Measurements from ENCODE around the gene LNX1.

DNA sequence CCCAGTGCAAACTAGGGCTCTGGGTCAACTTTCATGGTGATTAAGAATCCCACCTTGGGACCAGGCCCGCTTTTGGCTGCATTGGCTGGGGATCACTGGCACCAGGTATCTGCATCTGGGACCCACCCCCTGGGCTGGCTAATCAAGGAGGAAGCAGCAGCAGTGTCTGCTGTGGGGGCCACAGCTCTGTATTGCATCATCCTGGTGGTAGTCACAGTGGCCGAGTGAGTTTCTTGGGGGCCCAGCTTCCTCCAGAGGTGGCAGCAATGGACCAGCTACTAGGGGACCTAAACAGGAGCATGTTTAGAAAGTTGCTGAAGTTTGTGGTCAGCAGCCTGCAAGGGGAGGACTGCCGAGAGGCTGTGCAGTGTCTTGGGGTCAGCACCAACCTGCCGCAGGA, 15.7 kb downstream of the LNX1 start:
- TF ChIP-seq SIN3A (conservative IDR thresholded peaks at IDR 0.05 in 1 of 2, IDR thresholded peaks at IDR 0.05 in 1 of 2; ENCODE audit: low read depth in 1 of 2, low read length in 2 of 2), result no peak
- TF ChIP-seq, protein P1, sequence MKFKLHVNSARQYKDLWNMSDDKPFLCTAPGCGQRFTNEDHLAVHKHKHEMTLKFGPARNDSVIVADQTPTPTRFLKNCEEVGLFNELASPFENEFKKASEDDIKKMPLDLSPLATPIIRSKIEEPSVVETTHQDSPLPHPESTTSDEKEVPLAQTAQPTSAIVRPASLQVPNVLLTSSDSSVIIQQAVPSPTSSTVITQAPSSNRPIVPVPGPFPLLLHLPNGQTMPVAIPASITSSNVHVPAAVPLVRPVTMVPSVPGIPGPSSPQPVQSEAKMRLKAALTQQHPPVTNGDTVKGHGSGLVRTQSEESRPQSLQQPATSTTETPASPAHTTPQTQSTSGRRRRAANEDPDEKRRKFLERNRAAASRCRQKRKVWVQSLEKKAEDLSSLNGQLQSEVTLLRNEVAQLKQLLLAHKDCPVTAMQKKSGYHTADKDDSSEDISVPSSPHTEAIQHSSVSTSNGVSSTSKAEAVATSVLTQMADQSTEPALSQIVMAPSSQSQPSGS (IDR thresholded peaks at IDR 0.05; ENCODE audit: low read length), result no peak
- TF ChIP-seq CREB1 (IDR thresholded peaks at IDR 0.05), result no peak
- TF ChIP-seq, protein P2, sequence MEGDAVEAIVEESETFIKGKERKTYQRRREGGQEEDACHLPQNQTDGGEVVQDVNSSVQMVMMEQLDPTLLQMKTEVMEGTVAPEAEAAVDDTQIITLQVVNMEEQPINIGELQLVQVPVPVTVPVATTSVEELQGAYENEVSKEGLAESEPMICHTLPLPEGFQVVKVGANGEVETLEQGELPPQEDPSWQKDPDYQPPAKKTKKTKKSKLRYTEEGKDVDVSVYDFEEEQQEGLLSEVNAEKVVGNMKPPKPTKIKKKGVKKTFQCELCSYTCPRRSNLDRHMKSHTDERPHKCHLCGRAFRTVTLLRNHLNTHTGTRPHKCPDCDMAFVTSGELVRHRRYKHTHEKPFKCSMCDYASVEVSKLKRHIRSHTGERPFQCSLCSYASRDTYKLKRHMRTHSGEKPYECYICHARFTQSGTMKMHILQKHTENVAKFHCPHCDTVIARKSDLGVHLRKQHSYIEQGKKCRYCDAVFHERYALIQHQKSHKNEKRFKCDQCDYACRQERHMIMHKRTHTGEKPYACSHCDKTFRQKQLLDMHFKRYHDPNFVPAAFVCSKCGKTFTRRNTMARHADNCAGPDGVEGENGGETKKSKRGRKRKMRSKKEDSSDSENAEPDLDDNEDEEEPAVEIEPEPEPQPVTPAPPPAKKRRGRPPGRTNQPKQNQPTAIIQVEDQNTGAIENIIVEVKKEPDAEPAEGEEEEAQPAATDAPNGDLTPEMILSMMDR (IDR thresholded peaks at IDR 0.05; ENCODE audit: control extremely low read depth in 1 of 3, insufficient read depth in 1 of 3, low read depth in 1 of 3, low read length in 3 of 3), result no peak
- TF ChIP-seq MAFK (IDR thresholded peaks at IDR 0.05; ENCODE audit: low read depth, low read length), result no peak
- TF ChIP-seq RAD21 (IDR thresholded peaks at IDR 0.05 in 1 of 2, conservative IDR thresholded peaks at IDR 0.05 in 1 of 2; ENCODE audit: low read depth in 2 of 2, low read length in 2 of 2), result no peak
- no peak for TF ChIP-seq HDAC6 (IDR thresholded peaks at IDR 0.05; ENCODE audit: low read depth, low read length)
- no peak for TF ChIP-seq SIX5 (IDR thresholded peaks at IDR 0.05; ENCODE audit: low read depth, low read length)
- no peak for TF ChIP-seq POLR2AphosphoS5 (IDR thresholded peaks at IDR 0.05; ENCODE audit: low read depth, low read length)
- TF ChIP-seq POLR2A (IDR thresholded peaks at IDR 0.05; ENCODE audit: control extremely low read depth in 1 of 2, low read depth in 2 of 2, low read length in 2 of 2), result no peak
- no peak for TF ChIP-seq TCF12 (IDR thresholded peaks at IDR 0.05; ENCODE audit: low read depth, low read length)
- TF ChIP-seq YY1 (IDR thresholded peaks at IDR 0.05; ENCODE audit: low read depth, low read length), result no peak

All from H1 (cell line).